NCI-H510A (cell line): Measurements from ENCODE around the gene CUL7.
"Not testable (repeated sequence)": the region's sequence is repeated elsewhere in the genome, so short reads cannot be mapped to it uniquely, and the experiment has no call there.

Experiments used
- DNase-seq: peaks from one replicate; lab custom pipeline; 2025; lab: John Stamatoyannopoulos, UW

CUL7 gene

DNA sequence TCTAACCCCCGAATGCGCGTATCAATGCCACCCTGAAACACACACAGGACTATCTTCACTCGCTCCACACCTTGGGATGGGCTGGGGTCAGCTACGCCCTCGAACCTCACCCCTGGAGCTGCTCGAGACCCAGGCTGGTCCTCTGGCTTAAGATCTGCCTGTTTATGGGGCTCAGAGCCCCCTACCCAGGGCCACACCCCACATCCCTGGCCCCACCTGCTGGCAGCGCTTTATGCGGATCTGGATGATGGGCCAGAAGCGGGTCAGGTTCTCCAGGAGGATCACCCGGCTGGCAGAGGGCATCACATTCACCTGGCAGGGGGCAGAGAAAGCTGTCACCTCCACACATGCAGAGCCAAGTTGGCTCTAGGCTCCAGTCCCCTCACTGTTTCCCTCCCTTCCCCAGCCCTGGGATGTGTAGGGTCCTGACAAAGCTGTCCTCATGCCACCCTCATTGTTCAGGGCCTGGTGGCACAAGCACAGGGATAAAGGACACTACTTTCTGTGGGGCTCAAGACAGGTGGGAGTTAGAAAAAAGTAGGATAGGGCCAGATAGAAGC is 8.2 kb downstream of the CUL7 start:
- no peak for DNase-seq

DNA sequence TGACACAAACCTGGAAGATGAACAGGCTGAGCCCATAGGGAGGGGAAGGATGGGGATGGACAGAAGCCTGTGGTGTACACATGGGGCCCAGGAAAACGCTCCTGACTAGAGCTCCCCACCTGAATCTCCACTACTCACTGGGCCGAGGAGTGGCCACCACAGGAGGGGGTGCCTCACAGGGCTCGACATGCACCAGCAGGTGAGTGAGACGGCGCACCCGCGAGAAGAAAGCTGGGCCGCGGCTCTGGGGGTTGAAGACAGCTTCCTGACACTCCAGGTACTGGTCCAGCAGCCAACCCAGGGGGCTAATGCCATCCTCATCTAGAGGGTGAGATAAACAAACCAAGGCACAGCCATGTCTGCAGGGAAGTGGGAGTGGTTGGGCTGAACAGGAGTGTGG is 10.3 kb downstream of the CUL7 start:
- no peak for DNase-seq

DNA sequence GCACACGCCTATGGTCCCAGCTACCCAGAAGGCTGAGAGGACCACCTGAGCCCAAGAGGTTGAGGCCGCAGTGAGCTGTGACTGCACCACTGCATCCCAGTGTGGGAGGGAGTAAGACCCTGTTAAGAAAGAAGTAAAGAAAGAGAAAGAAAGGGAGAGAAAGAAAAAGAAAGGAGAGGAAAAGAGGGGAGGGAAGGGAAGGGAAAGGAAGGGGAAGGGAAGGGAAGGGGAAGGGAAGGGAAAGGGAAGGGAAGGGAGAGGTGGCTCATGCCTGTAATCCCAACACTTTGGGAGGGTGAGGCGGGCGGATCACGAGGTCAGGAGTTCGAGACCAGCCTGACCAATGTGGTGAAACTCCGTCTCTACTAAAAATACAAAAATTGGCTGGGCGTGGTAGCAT is 12.2 kb downstream of the CUL7 start:
- DNase-seq, result not testable (repeated sequence)

DNA sequence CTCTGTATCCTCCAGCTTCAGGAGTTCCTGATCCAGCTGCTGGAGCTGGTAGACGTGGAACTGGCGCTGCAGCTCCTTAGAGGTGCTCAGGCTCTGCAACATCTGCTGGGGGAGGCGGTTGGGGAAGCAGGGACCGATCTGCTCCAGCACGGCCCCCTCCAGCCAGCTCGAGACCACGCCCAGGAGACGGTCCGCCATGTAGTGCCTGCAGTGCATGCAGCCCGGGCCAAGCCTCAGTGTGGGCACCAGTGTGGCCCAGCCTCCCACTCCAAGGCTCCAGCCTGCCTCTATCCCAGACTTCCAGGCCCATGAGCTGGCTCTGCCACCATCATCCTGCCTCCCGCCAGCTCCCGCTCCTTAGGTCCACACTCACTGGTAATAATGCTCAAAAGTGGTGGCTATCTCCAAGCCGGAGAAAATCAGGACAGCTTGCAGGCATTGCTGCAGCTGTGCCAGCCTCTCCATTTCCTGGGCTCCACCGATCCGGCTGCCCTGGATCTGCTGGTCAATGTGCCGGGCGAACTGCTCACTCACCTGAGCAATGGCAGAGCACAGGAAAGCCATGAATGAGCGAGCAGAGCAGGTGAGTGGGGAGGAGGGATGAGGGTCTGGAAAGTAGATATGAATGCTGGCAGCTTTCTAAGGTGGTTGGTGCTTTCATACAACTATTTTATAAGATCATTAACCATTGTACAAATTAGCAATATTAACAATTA is 13.0 kb downstream of the CUL7 start:
- no peak for DNase-seq

DNA sequence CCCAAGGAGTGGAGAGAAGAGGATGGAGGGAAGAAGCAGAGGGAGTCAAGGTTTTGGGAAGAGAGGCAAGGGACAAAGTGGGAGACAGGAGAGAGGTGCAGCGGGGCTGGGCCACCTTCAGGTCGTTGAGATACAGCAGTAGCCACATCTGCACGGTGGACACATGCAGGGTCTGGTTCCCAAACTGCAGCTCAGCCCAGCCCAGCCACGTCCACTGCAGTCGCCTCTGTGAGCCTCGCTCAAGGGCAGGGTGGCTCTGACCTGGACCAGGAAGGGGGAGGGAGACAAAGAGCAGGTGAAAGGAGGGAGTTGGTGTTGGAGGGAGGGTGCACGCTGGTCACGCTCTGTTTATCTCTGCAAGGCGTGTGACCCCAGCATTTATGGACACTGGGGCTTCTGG is 14.9 kb downstream of the CUL7 start:
- DNase-seq, result no peak

DNA sequence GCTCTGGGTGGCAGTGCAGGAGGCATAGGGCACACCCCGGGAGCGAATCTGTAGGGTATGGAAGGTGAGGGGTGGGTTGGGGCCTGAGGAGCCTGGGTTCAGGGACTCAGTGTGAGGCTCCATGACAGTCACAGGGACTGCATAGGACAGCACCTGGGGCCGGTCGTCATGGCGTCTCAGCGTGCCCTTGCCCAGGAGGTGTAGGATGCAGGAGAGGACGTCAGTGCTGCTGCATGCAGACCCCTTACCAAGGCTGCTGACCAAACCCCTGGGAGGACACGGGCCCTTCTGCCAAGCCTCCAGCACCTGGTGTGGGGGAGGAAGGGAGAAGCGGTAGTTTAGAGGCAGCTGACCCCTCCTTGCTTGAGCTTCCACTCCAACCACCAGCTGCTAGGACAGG is 15.9 kb downstream of the CUL7 start:
- DNase-seq, result no peak

DNA sequence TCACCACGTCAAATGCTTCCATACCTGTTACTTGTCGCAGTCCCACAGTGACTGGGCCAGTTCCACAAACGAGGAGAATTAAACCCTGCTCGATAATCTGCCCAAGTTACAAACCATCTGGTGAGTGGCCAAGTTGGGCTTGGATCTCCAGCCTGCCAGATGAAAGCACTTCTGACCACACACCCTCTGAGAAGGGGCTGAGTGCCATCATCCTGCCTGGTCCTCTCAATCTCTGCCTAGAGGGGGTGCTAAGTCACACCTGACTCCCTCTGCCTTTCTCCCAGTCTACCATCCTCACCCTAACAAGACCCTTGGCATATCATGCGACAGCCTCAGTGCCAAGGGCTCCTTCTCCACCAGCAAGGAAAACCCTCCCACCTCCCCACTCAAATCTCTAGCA is 16.5 kb downstream of the CUL7 start:
- no peak for DNase-seq

DNA sequence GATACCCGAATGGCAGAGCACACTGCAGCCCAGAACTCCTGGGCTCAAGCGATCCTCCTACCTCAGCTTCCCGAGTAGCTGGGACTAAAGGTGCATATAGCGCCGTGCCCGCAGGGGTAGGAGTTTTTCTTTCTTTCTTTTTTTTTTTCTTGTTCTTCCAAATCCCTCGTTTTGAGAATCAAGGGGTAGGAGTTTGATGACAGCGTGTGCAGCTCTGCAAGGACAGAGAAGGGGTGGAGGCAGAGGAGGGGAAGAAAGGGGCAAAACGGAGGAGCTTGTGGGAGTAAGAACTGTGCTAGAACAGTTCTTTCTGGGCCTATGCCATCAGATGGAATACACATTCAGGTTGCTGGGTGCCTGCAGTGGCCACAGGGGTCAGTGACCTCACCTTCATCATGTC is 16.9 kb downstream of the CUL7 start:
- DNase-seq, result no peak

DNA sequence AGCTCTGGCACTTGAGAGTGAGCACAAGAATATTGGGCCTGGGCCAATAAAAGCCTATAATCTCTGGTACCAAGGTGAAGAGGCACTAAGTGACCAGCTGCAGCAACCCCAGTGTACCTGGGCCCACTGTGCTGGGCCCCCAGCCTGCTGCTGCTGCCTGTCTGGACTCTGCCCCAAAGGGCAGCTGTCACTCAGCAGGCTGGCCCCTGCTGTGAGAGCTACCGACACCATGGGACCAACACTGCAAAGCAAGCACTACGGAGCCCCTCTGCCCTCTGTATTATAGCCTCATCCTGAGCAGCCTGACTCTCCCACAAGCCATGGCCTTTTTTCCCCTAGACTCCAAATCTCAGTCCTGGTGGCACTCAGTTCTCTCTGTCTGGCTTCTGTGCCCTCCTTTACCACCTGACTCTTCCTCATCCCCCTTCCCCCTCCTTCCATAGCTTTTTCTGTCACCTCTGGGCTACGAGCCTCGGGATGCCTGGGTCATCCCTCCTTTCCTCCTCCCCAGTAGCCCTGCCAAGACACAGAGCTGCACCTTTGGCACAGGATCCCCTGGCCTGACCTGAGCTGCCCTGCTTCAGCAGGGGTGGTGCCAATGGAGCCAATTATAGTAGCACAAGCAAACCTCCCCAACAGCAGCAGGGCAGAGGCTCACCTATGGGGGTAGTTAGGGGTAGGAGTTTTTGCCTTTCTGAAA is 18.0 kb downstream of the CUL7 start:
- DNase-seq, result no peak

DNA sequence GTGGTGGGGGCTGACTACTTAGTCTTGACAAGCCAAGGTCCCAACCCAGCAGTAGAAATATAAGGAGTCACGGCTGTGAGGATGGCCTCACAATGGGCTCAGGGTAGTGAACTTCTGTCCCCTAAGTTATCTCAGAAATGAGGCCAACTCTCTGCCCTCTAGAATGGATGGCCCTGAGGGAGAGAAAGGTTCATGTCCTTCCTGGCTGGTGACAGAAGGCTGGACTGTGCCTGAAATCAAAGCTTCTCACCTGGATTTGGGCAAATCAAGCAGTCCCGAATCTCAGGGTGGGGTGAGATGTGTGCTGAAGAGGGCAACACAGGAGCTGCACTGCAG is 19.5 kb downstream of the CUL7 start:
- no peak for DNase-seq

DNA sequence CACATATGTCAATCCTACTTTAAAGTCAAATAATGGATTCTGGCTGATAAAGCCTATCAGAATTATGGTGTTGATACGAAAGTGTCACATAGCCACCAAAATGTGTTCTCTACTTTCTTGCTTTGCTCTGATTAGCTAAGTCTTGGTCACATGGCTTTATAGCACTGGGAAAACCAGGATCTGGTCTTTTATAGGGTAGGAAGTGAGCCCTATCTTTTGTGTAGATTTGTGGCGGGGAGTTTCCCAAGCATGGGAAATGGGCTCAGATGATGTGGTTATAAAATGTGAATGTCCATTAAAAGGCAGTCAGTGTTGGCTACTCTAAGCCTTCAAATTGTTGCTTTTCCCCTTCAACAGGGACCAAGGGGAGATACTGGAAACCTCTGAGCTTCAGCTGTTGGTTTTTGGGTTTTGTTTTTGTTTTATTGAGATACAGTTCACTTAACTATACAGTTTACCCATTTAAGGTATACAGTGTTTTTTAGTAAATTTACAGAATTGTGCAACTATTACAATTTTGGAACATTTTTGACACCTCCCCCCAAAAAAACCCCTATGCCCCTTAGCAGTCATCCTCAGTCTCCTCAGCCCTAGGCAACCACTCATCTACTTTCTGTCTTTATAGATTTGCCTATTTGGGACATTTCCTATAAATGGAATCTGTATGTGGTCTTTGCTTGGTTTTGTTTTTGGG is 20.0 kb downstream of the CUL7 start:
- no peak for DNase-seq

DNA sequence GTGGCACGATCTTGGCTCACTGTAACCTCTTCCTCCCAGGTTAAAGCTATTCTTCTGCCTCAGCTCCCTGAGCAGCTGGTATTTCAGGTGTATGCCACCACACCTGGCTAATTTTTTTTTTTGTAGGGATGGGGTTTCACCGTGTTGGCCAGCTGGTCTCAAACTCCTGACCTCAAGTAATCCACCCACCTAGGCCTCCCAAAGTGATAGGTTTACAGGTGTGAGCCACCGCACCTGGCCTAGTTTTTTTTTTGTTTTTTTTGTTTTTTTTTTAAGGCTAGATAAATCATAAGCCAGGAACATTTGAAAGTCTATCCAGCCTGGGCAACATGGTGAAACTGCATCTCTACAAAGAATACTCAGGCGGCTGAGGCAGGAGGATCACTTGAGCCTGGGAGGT is 21.3 kb downstream of the CUL7 start:
- no peak for DNase-seq

DNA sequence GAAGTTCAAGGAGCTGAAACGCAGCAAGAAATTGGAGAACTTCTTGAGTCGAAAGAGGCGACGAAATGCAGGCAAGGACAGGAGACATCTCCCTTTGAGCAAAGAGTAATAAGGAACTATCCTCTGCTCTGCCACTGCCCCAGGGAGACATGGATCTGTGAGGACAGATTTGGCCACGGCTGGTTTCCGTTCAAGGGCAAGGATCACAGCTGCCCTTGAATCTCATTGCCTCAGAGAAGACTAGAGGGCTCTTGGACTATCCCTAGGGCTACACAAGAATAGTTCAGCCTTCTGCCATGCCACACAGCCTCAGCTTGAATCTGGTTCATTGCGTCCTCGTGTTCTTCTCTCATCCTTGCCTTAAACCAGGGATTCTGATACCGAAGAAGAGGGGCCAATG is 24.5 kb downstream of the CUL7 start:
- DNase-seq, result no peak

DNA sequence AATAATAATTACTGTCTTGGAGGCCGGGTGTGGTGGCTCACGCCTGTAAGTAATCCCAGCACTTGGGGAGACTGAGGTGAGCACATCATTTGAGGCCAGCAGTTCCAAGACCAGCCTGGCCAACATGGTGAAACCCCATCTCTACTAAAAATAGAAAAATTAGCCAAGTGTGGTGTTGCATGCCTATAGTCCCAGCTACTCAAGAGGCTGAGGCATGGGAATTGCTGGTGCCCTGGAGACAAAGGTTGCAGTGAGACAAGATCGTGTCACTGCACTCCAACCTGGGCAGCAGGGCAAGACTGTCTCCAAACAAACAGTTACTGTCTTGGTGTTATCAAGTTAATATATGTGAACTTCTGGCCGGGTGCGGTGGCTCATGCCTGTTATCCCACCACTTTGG is 27.3 kb downstream of the CUL7 start:
- no peak for DNase-seq

DNA sequence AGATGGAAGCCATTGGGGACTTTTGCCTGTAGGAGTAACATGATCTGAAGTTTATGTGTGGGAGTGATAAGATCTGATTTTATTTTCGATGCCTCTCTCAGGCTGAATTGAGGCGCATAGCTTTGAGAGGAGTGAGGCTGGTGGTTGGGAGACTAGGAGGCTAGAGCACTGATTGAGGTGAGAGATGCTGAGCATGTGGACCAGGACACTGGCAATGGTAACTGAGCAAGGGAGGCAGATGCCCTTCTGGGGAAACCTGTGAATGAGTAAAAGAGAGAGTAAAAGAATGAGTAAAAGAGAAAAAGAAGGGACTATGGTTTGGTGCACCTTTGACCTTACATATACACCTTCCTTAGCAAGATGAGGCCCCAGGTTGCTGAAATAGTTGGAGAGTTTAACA is 29.2 kb downstream of the CUL7 start:
- no peak for DNase-seq

DNA sequence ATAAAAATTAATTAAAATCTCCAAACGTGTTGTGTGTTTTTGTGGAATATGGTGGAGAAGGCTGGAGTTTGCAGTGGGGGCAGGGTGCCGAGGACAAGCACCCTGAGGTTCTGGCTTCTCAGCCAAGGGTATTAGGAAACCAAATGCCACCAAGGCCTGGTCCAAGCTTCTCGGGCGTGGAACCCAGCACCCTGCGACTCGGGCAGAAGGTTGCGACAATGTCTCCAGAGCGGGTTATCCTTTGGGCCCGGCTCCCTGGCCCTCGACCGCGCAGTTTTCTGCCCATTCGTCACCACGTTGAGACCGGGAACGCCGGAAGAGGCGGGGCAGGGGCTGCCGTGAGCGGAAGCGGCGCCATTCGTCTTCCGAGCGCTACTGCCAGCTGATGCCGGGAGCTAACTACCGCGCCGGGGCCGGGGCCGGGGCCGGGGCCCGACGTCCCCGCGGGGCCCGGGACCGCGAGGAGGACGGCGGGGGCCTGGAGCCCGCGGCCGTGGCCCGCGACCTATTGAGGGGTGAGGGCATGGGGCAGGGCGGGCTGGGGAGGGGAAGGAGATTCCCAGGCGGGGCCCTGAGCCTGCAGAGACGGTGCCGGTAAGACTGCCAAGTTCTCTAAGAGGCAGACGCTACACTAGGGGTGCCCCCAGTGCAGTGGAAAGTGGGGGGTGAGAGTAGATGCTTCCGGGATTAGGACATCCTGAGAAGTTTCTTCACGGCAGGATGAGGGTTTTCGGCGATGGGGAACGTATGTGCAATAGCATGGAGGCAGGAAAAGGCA is 32.2 kb downstream of the CUL7 start, which contains the start of gene RRP36:
Gene RRP36, plus strand, starts transcription at position 354 of the 778 bp plus-strand sequence. Its CDS starts 32 bp downstream, at position 386.
- peak; percentile 88 for DNase-seq

DNA sequence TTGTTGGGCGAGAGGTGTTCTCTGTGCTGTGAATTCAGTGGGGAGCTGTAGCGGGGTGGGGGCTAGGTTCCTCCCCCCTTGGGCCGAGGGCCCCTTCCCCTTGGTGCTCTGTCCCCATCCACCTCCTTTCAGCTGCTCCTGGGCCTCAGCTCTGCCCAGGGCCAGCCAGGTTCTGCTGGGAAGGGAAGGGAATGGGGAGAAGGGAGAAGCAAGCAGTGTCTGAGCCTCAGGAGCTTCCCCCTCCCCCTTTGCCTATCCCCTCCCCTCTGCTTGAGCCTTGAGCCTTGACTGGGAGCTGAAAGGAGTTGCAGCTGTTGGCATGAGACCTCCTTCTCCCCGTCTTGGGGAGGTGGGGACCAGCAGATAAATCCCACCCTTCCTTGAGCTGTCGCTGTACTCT is 32.8 kb downstream of the CUL7 start:
- no peak for DNase-seq

DNA sequence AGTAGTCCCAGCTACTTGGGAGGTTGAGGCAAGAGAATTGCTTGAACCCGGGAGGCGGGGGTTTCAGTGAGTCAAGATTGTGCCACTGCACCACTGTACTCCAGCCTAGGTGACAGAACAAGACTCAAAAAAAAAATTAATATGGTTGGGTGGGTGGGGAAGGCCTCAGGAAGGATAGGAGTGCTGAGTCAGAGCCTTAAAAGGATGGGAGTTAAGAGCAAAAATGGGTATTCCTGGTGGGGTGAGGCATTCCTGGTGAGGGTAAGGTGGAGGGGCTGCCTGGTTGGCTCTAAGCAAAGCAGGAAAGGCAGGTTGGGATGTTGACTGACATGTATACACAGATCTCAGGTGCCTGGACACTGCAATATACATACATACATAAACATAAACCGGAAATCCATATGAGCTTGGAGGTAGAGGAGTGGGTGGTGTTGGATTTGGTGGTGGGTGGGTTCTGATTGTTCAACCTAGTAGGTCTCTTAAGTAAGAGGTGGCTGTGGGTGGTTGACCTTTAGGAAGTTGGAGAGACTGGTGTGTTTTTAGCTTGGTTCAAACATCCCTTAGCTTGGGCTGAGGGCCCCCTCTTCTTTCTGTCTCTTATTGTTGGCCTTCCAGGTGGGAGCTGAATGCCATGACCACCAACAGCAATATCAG is 33.5 kb downstream of the CUL7 start:
- no peak for DNase-seq

DNA sequence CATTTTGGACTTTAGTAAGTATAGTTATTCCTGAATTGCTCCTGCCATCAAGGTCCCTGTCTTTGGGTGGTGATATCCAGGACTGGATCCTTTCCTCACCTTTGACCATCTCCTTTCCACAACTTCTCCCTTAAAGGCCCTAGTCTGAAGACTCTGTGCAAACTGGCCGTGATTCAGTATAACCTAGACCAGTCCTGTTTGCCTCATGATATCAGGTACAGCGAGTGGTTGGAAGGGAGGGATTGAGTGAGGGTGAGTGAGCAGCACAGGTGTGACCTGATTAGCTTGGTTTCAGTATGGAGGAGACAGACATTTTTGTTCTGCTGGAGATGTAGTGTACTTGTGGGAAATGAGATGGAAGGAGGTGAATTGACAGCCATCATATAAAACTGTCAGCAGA is 34.5 kb downstream of the CUL7 start:
- no peak for DNase-seq

DNA sequence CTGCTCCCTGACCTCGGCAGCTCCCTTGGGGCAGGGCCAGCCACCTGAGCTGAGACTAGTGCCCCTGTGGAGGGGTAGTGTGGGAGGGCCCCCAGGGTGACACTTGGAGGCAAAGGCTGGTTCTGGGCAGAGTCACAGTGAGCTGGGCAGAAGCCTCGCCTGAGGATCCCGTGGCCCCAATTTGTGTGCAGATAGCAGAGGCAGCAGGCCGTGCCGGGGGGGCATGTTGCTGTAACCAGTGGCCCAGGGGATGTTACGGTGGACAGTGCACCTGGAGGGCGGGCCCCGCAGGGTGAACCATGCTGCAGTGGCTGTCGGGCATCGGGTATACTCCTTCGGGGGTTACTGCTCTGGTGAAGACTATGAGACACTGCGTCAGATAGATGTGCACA is 36.7 kb downstream of the CUL7 start:
- no peak for DNase-seq

DNA sequence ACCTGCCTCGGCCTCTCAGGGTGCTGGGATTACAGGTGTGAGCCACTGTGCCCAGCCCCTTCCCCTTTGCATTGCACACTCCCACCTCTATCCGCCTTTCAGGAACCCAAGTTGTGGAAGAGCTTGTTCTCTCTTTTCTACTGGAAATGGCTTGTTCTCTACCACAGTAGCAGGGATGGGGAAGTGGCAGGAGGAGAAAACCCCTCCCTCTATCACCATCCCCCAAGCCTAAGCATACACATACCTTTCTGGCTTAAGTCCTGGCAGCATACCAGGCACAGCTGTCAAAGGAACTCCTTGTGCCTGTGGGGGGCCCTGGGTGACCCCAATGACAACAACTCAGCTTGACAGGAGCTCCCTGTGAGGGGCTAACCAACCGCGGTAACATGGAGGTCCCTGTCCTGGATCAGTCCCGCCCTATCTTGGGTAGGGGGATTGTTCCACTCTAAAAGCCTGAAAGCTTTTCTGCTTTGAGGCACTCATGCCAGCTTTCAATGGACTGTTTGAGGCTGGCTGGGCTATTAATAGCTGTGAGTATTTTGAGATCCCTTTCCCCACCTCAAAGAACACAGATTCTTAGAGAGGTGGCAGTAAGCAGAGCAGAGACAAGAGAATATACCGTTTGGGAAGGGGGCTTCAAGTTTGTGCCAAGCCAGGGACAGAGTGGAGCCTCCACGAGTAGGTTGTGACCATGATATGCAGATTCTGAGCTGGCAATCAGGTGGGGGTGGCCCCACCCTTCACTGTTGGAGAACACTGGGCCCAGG is 37.3 kb downstream of the CUL7 start:
- DNase-seq, result no peak
